DOHH2 (cell line): ENCODE results near the gene ITPR2.

ENCODE experiments used
- EZH2phosphoT487 ChIP-seq: fragments of 200-600 bp; sonication (generic); IDR thresholded peaks from 2 replicates; pipeline ENCODE4 v1.6.1; 2017; ENCODE audit warnings: borderline replicate concordance, mild to moderate bottlenecking, antibody characterized with exemption, low read length, moderate library complexity, mixed read lengths
- TF ChIP-seq, protein P1 (sequence below): fragments of 200-600 bp; sonication (generic); IDR thresholded peaks from one replicate; pipeline ENCODE4 v1.5.1; 2014; ENCODE audit warnings: antibody characterized with exemption, mild to moderate bottlenecking, low read depth, low read length; ENCODE audit not compliant: poor library complexity, severe bottlenecking

DNA sequence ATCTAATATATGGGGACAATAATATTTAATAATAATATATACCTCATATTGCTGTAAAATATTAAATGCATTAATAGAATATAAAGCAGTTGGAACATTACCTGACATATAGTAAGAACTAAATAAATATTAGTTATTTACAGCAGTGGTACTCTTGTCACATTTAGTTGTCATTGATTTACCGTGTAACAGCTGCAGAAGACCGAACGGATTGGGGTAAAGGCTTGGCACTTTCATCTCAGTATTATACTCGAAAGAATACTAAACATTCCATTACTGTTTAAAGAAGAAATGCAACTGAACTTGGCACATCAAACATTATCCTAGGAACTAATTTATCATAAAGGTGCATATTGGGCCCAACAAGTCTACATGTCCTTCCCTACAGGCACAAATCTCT is 61.1 kb downstream of the ITPR2 start:
- TF ChIP-seq, protein P1, sequence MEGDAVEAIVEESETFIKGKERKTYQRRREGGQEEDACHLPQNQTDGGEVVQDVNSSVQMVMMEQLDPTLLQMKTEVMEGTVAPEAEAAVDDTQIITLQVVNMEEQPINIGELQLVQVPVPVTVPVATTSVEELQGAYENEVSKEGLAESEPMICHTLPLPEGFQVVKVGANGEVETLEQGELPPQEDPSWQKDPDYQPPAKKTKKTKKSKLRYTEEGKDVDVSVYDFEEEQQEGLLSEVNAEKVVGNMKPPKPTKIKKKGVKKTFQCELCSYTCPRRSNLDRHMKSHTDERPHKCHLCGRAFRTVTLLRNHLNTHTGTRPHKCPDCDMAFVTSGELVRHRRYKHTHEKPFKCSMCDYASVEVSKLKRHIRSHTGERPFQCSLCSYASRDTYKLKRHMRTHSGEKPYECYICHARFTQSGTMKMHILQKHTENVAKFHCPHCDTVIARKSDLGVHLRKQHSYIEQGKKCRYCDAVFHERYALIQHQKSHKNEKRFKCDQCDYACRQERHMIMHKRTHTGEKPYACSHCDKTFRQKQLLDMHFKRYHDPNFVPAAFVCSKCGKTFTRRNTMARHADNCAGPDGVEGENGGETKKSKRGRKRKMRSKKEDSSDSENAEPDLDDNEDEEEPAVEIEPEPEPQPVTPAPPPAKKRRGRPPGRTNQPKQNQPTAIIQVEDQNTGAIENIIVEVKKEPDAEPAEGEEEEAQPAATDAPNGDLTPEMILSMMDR: no peak
- no peak for TF ChIP-seq EZH2phosphoT487
